ENCODE measurements around the gene DPF1.

GRCh38 chr19:38223119-38223523 lies 901 bp downstream of the DPF1 start:
- TF ChIP-seq, protein P1, sequence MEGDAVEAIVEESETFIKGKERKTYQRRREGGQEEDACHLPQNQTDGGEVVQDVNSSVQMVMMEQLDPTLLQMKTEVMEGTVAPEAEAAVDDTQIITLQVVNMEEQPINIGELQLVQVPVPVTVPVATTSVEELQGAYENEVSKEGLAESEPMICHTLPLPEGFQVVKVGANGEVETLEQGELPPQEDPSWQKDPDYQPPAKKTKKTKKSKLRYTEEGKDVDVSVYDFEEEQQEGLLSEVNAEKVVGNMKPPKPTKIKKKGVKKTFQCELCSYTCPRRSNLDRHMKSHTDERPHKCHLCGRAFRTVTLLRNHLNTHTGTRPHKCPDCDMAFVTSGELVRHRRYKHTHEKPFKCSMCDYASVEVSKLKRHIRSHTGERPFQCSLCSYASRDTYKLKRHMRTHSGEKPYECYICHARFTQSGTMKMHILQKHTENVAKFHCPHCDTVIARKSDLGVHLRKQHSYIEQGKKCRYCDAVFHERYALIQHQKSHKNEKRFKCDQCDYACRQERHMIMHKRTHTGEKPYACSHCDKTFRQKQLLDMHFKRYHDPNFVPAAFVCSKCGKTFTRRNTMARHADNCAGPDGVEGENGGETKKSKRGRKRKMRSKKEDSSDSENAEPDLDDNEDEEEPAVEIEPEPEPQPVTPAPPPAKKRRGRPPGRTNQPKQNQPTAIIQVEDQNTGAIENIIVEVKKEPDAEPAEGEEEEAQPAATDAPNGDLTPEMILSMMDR (IDR thresholded peaks at IDR 0.05; ENCODE audit: poor library complexity), result no peak
- no peak for TF ChIP-seq EZH2 (IDR thresholded peaks at IDR 0.05; ENCODE audit: borderline replicate concordance)
